ENCODE data around the gene CKAP2L. TPM values are rescaled to one million over a fixed set of nuclear protein-coding genes. Genes with fewer than 3 reads are reported as not detected.
"Not testable (repeated sequence)": the region's sequence is repeated elsewhere in the genome, so short reads cannot be mapped to it uniquely, and the experiment has no call there.

Gene CKAP2L
- total RNA-seq, 4 donors from 2014 or later = 1.7 to 9.1 (median 3.2) TPM

DNA sequence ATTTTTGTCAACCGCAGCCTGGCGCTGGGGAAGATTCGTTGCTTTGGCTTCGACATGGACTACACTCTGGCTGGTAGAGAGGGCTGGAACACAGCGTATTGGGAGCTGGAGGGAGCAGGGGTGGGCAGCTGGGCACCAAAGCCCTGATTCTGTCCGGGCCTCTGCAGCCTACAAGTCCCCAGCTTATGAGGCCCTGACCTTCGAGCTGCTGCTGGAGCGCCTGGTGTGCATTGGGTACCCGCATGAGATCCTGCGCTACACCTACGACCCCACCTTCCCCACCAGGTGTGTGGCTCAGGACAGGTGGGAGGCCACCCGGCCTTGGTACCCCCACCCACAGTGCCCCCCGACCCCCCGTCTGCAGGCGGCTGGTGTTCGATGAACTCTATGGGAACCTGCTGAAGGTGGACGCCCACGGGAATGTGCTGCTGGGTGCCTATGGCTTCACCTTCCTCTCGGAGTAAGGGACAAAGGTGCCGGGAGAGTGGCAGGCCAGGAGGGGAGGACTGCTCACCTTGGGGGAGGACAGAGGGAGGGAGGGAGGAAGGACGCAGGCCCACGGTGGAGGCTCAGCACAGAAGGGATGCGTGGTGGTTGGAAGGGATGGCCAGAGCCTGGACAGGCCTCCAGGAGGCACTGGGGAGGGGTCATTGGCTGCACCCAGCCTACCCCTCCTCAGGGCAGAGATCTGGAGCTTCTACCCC, 42.4 kb downstream of the CKAP2L start:
- H3K27me3 ChIP-seq = no peaks in the 10 kb centered on the region
- no peak overlapping the region for H3K4me3 ChIP-seq
- DNase-seq (ENCODE audit: low spot score in 2 of 2) = no peak
- 88% methylated on average over 21 of the region's 23 CpGs for WGBS
- no peak overlapping the region for H3K27ac ChIP-seq
- no peaks in the 10 kb centered on the region for H3K36me3 ChIP-seq
- peaks cover 11% of the 10 kb centered on the region for H3K4me1 ChIP-seq
- TF ChIP-seq EP300 (IDR thresholded peaks at IDR 0.05) (no peak), POLR2A (IDR thresholded peaks at IDR 0.05) (no peak), POLR2AphosphoS5 (IDR thresholded peaks at IDR 0.05) (no peak)
- TF ChIP-seq, protein P1, sequence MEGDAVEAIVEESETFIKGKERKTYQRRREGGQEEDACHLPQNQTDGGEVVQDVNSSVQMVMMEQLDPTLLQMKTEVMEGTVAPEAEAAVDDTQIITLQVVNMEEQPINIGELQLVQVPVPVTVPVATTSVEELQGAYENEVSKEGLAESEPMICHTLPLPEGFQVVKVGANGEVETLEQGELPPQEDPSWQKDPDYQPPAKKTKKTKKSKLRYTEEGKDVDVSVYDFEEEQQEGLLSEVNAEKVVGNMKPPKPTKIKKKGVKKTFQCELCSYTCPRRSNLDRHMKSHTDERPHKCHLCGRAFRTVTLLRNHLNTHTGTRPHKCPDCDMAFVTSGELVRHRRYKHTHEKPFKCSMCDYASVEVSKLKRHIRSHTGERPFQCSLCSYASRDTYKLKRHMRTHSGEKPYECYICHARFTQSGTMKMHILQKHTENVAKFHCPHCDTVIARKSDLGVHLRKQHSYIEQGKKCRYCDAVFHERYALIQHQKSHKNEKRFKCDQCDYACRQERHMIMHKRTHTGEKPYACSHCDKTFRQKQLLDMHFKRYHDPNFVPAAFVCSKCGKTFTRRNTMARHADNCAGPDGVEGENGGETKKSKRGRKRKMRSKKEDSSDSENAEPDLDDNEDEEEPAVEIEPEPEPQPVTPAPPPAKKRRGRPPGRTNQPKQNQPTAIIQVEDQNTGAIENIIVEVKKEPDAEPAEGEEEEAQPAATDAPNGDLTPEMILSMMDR (IDR thresholded peaks at IDR 0.05) = no peak
- H3K9me3 ChIP-seq = no peaks in the 10 kb centered on the region

DNA sequence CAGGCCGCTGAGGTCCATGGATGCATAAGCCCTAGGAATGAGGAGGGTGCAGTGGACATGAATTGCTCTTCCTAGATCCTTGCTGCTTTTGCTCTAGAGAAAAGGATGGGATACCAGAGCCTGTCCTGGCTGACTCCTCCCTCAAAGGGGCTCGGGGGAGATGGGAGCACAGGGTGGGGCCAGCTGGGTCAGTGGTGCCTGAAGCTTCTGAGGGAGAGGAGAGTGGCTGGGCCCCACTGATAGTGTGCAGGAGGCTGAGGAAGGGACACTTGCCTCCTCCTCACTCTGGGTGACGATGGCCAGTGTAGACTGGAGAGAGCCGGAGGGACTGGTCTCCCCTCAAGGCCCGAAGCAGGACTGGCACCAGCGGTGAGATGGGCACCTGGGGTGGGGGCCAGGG, 43.6 kb downstream of the CKAP2L start, which contains the start of gene NT5DC4:
TSS of gene NT5DC4 (plus strand) at position 236 of the 400 bp plus-strand sequence. CDS start at position 296, 60 bp downstream.
- no peak for DNase-seq (ENCODE audit: low spot score in 2 of 2)
- TF ChIP-seq POLR2A (IDR thresholded peaks at IDR 0.05) (no peak), POLR2AphosphoS5 (IDR thresholded peaks at IDR 0.05) (no peak), EP300 (IDR thresholded peaks at IDR 0.05) (no peak)
- TF ChIP-seq, protein P1 (IDR thresholded peaks at IDR 0.05) = no peak

DNA sequence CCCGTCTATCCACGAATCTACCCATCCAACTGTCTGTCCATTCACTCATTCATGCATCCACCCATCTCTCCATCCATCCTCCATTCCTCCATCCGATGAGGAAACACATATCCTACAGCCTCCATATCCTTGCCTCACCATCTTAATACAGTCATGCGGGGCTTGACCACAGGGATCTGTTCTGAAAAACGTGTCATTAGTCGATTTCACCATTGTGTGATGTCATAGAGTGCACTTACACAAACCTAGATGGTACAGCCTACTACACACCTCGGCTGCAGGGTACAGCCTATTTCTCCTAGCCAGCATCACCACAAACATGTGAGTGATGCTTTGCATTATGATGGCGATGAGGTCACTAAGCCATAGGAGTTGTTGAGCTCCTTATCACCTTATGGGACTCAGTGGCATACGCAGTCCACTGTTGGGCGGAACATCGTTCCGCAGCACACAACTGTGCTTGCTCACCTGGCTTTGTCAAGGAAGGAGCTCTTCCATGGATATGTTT, 45.5 kb downstream of the CKAP2L start:
- no peak for TF ChIP-seq POLR2A (IDR thresholded peaks at IDR 0.05)
- no peak for TF ChIP-seq EP300 (IDR thresholded peaks at IDR 0.05)
- TF ChIP-seq POLR2AphosphoS5 (IDR thresholded peaks at IDR 0.05) = no peak
- TF ChIP-seq, protein P1 (IDR thresholded peaks at IDR 0.05) = no peak
- Histone ChIP-seq H3K27me3 (no peaks in the 10 kb centered on the region), H3K4me3 (no peak overlapping the region), H3K4me1 (no peaks in the 10 kb centered on the region), H3K36me3 (no peaks in the 10 kb centered on the region), H3K9me3 (no peaks in the 10 kb centered on the region), H3K27ac (no peak overlapping the region)
- DNase-seq (ENCODE audit: low spot score in 2 of 2) = no peak
- 75% methylated on average over 12 of the region's 12 CpGs for WGBS

More for the DNA sequence above, 43.6 kb downstream of the CKAP2L start, which contains the start of gene NT5DC4:
- Histone ChIP-seq H3K27me3 (no peaks in the 10 kb centered on the region), H3K9me3 (no peaks in the 10 kb centered on the region), H3K4me3 (no peak within 1 kb of the TSS), H3K27ac (no peak within 1 kb of the TSS), H3K36me3 (no peaks in the 10 kb centered on the region), H3K4me1 (no peaks in the 10 kb centered on the region)
- 92% methylated on average over 6 of the region's 6 CpGs for WGBS

DNA sequence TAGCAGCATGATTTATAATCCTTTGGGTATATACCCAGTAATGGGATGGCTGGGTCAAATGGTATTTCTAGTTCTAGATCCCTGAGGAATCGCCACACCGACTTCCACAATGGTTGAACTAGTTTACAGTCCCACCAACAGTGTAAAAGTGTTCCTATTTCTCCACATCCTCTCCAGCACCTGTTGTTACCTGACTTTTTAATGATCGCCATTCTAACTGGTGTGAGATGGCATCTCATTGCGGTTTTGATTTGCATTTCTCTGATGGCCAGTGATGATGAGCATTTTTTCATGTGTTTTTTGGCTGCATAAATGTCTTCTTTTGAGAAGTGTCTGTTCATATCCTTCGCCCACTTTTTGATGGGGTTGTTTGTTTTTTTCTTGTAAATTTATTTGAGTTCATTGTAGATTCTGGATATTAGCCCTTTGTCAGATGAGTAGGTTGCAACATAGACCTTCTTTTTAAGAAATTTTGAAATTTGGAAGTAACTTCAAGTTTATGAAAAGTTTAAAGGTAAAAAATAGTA, 47.5 kb downstream of the CKAP2L start:
- not testable (repeated sequence) for H3K36me3 ChIP-seq; H3K27ac ChIP-seq; DNase-seq (ENCODE audit: low spot score in 2 of 2); H3K4me1 ChIP-seq; H3K9me3 ChIP-seq; H3K4me3 ChIP-seq
- peaks cover 11% of the 10 kb centered on the region for H3K27me3 ChIP-seq
- WGBS = 74% methylated on average over 3 of the region's 5 CpGs

DNA sequence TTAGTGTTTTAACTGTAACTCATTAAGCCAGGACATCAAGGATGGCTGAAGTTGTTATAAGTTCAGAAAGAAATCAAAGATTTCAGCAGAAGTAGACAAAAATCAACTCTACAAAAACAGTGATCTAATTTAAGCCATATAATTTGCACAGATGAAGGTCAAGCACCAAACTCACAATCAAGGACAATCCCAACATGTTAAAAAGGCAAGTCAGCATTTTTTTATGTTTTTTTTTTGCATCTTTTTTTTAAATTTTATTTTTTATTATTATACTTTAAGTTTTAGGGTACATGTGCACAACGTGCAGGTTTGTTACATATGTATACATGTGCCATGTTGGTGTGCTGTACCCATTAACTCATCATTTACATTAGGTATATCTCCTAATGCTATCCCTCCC, 48.3 kb downstream of the CKAP2L start:
- DNase-seq (ENCODE audit: low spot score in 2 of 2); H3K27ac ChIP-seq; H3K4me1 ChIP-seq; H3K4me3 ChIP-seq; H3K36me3 ChIP-seq; H3K9me3 ChIP-seq: not testable (repeated sequence)
- 96% methylated on average over 1 of the region's 1 CpG for WGBS
- H3K27me3 ChIP-seq = peaks cover 11% of the 10 kb centered on the region

DNA sequence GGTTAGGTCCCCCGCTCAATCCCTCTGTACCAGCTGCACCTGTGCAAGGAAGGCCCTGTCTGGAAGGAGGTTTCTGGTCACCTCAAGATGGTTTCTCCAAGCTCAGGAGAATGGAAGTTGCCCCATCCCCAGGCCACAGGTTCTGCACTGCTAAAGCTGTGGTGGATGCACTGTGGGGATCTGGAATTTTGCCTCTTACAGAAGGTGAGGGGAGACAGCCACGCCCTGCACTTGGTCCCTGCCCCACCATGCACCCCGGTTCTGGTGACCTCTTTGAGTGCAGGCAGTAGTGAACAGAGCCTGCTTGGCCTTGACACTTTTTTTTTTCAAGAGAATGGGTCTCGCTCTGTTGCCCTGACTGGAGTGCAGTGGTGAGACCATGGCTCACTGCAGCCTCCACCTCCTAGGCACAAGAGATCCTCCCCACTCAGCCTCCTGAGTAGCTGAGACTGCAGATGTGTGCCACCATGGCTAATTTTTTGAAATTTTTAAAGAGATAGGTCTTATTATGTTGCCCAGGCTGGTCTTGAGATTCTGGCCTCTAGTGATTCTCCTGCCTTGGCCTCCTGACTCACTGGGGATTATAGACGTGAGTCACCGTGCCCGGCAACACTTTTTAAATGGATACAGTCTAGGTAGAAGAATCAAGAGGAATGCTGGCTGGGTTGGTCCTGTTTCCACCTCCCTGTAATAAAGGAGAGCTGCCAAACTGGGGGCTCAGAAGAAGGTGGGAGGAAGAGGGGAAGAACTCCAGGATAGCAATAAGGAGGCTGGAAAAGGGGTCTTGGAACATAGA, 49.4 kb downstream of the CKAP2L start:
- Histone ChIP-seq H3K4me1 (no peaks in the 10 kb centered on the region), H3K4me3 (no peak overlapping the region), H3K36me3 (no peaks in the 10 kb centered on the region), H3K9me3 (no peaks in the 10 kb centered on the region), H3K27ac (no peak overlapping the region), H3K27me3 (peaks cover 13% of the 10 kb centered on the region)
- DNase-seq (ENCODE audit: low spot score in 2 of 2) = no peak
- TF ChIP-seq POLR2AphosphoS5 (IDR thresholded peaks at IDR 0.05) (no peak), EP300 (IDR thresholded peaks at IDR 0.05) (no peak), POLR2A (IDR thresholded peaks at IDR 0.05) (no peak)
- TF ChIP-seq, protein P1 (IDR thresholded peaks at IDR 0.05) = no peak
- WGBS = 85% methylated on average over 7 of the region's 7 CpGs

Data from suprapubic skin (tissue), 4 donors.